Keratinocyte (primary cell): Measurements from ENCODE around the gene LENG8. TPM values are rescaled to one million over a fixed set of nuclear protein-coding genes. Genes with fewer than 3 reads are reported as not detected.
"Not testable (repeated sequence)": the region's sequence is repeated elsewhere in the genome, so short reads cannot be mapped to it uniquely, and the experiment has no call there.

Experiments
- DNase-seq: peaks from one replicate; pipeline ENCODE4 v3.0.0-alpha.2; 2011; ENCODE audit warnings: low read depth, missing footprints, low spot score
- FAIRE-seq: peaks from 2 replicates; lab custom pipeline; 2011; peaks lifted over from hg19 to GRCh38; lab: Jason Lieb, UNC
- H2AFZ ChIP-seq: 2 replicates; pipeline ENCODE4 v1.6.0; 2012; ENCODE audit warnings: low read length, control low read depth, inconsistent platforms; ENCODE audit not compliant: control insufficient read depth
- H3K27ac ChIP-seq: 2 replicates; pipeline ENCODE4 v1.5.1; 2011; ENCODE audit warnings: low read length; ENCODE audit not compliant: control insufficient read depth, insufficient read depth
- H3K27me3 ChIP-seq: 3 replicates; pipeline ENCODE4 v1.6.0; 2011; ENCODE audit warnings: low read length; ENCODE audit not compliant: control insufficient read depth, insufficient read depth; ENCODE audit errors: extremely low read depth
- H3K36me3 ChIP-seq, 2 experiments: 2 replicates in 1 of 2; 3 replicates in 1 of 2; pipeline ENCODE4 v1.5.1; 2011; ENCODE audit warnings: low read length in 2 of 2, mild to moderate bottlenecking in 1 of 2; ENCODE audit not compliant: control insufficient read depth in 2 of 2, insufficient read depth in 2 of 2; ENCODE audit errors: extremely low read depth in 1 of 2
- H3K4me1 ChIP-seq: 3 replicates; pipeline ENCODE4 v1.5.1; 2011; ENCODE audit warnings: low read length; ENCODE audit not compliant: control insufficient read depth, insufficient read depth; ENCODE audit errors: extremely low read depth
- H3K4me2 ChIP-seq: 3 replicates; pipeline ENCODE4 v1.6.0; 2011; ENCODE audit warnings: low read depth, low read length; ENCODE audit not compliant: control insufficient read depth, insufficient read depth; ENCODE audit errors: extremely low read depth
- H3K4me3 ChIP-seq, 3 experiments: fragments of 200-600 bp in 1 of 3; sonication (generic) in 1 of 3; 2 replicates in 2 of 3; 3 replicates in 1 of 3; pipeline ENCODE4 v1.5.1; 2011 to 2016; ENCODE audit warnings: low read length in 3 of 3, mild to moderate bottlenecking in 3 of 3, control low read depth in 2 of 3, inconsistent platforms in 1 of 3, low read depth in 1 of 3, mixed read lengths in 1 of 3, mixed run types in 1 of 3, moderate library complexity in 1 of 3; ENCODE audit not compliant: control insufficient read depth in 2 of 3, insufficient read depth in 2 of 3; ENCODE audit errors: extremely low read depth in 1 of 3
- H3K79me2 ChIP-seq: 2 replicates; pipeline ENCODE4 v1.6.0; 2012; ENCODE audit warnings: low read length; ENCODE audit not compliant: control insufficient read depth, insufficient read depth
- H3K9ac ChIP-seq: 3 replicates; pipeline ENCODE4 v1.6.0; 2011; ENCODE audit warnings: low read length; ENCODE audit not compliant: control insufficient read depth, insufficient read depth; ENCODE audit errors: extremely low read depth
- H3K9me1 ChIP-seq: 3 replicates; pipeline ENCODE4 v1.6.0; 2011; ENCODE audit warnings: low read length; ENCODE audit not compliant: control insufficient read depth, insufficient read depth; ENCODE audit errors: extremely low read depth
- H3K9me3 ChIP-seq: 2 replicates; pipeline ENCODE4 v1.5.1; 2012; ENCODE audit warnings: low read depth, low read length; ENCODE audit not compliant: control insufficient read depth
- H4K20me1 ChIP-seq: 3 replicates; pipeline ENCODE4 v1.6.0; 2011; ENCODE audit warnings: low read length; ENCODE audit not compliant: control insufficient read depth, insufficient read depth; ENCODE audit errors: extremely low read depth
- EZH2 ChIP-seq: IDR thresholded peaks from one replicate; pipeline ENCODE4 v1.6.1; 2012; ENCODE audit warnings: inconsistent platforms, mild to moderate bottlenecking, low read length, moderate library complexity
- dilution Hi-C: fragments of 300-500 bp; cut with MboI; formaldehyde crosslinking; loops from one replicate; pipeline ENCODE4 v1.7.0; 2020; ENCODE audit warnings: low sequenced_read_pairs; ENCODE audit not compliant: extremely low pct_ligation_motif_present
- polyA plus RNA-seq, 5 experiments: library from polyadenylated mRNA; depleted of rRNA in 3 of 5; stranded (reverse) in 3 of 5; stranded (forward) in 1 of 5; unstranded in 1 of 5; fragments of >200 nt; gene quantifications; 1 replicate in 1 of 5; 2 replicates in 3 of 5; 3 replicates in 1 of 5; pipeline versions ENCODE4 v1.2.1 to v1.2.3, GENCODE V29; 2011 to 2012; ENCODE audit warnings: missing spikeins in 2 of 5, low read depth in 1 of 5, low replicate concordance in 1 of 5
- small RNA-seq, 3 experiments: library from RNA; depleted of rRNA; stranded (forward); fragments of <200 nt; gene quantifications; one replicate each; pipeline ENCODE3, GENCODE V24; 2012; ENCODE audit warnings: low read depth in 3 of 3, low replicate concordance in 1 of 3; ENCODE audit not compliant: insufficient read length in 3 of 3
- TF ChIP-seq, protein P1 (sequence below), 3 experiments: IDR thresholded peaks in 1 of 3; conservative IDR thresholded peaks in 1 of 3; optimal IDR thresholded peaks in 1 of 3; 2 replicates in 2 of 3; 3 replicates in 1 of 3; pipeline versions ENCODE3 to v1.5.1; 2011; ENCODE audit warnings: low read length in 3 of 3, mild to moderate bottlenecking in 3 of 3, moderate library complexity in 2 of 3, control low read depth in 1 of 3, inconsistent platforms in 1 of 3; ENCODE audit not compliant: insufficient read depth in 2 of 3; ENCODE audit errors: extremely low read depth in 1 of 3

The LENG8 gene
- polyA plus RNA-seq, 1 donor (not counting 4 experiments of a cell fraction or from before 2014, with no cell fraction given) = 29.4 TPM

DNA sequence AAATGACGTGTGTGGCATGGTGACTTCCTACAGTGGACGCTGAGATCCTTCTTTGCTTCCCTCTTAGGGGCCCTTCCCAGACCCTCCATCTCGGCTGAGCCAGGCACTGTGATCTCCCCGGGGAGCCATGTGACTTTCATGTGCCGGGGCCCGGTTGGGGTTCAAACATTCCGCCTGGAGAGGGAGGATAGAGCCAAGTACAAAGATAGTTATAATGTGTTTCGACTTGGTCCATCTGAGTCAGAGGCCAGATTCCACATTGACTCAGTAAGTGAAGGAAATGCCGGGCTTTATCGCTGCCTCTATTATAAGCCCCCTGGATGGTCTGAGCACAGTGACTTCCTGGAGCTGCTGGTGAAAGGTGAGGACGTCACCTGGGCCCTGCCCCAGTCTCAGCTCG lies 58.8 kb downstream of the LENG8 start:
- H4K20me1 ChIP-seq = no peaks in the 10 kb centered on the region
- H3K4me3 ChIP-seq = no peak overlapping the region
- H3K9me1 ChIP-seq = no peaks in the 10 kb centered on the region
- H3K9me3 ChIP-seq = peaks cover 2% of the 10 kb centered on the region
- H3K9ac ChIP-seq = no peak overlapping the region
- no peak overlapping the region for H2AFZ ChIP-seq
- no peaks in the 10 kb centered on the region for H3K79me2 ChIP-seq
- FAIRE-seq (no peak), DNase-seq (no peak)
- H3K36me3 ChIP-seq = no peaks in the 10 kb centered on the region
- dilution Hi-C loops = no loop called here
- no peaks in the 10 kb centered on the region for H3K27me3 ChIP-seq
- no peak for TF ChIP-seq EZH2
- TF ChIP-seq, protein P1, sequence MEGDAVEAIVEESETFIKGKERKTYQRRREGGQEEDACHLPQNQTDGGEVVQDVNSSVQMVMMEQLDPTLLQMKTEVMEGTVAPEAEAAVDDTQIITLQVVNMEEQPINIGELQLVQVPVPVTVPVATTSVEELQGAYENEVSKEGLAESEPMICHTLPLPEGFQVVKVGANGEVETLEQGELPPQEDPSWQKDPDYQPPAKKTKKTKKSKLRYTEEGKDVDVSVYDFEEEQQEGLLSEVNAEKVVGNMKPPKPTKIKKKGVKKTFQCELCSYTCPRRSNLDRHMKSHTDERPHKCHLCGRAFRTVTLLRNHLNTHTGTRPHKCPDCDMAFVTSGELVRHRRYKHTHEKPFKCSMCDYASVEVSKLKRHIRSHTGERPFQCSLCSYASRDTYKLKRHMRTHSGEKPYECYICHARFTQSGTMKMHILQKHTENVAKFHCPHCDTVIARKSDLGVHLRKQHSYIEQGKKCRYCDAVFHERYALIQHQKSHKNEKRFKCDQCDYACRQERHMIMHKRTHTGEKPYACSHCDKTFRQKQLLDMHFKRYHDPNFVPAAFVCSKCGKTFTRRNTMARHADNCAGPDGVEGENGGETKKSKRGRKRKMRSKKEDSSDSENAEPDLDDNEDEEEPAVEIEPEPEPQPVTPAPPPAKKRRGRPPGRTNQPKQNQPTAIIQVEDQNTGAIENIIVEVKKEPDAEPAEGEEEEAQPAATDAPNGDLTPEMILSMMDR (optimal IDR thresholded peaks at IDR 0.05 in 1 of 3, IDR thresholded peaks at IDR 0.05 in 1 of 3, conservative IDR thresholded peaks at IDR 0.05 in 1 of 3; ENCODE audit: extremely low read depth in 1 of 3, insufficient read depth in 2 of 3, low read length in 3 of 3) = no peak
- H3K4me2 ChIP-seq = no peak overlapping the region
- no peak overlapping the region for H3K27ac ChIP-seq
- no peaks in the 10 kb centered on the region for H3K4me1 ChIP-seq

DNA sequence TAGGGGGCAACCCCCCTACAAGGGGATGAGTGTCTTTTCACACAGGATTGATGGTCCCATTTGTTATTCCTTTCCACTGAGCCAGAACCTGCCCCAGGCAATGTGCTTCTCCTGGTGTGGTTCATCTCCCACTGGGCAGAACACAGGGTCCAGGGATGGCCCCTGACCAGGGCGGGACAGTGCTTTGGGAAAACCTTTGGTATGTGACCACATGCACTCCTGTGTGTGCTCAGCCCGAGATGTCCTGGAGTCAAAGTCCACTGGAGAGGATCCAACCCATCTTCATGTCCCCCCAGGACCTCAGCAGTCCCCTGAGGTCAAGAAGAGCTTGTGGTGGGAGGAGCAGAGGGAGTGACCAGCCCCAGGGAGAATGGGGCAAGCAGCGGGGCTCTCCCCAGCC lies 59.5 kb downstream of the LENG8 start:
- H3K9ac ChIP-seq, dilution Hi-C loops, H2AFZ ChIP-seq, FAIRE-seq, H3K4me2 ChIP-seq, H4K20me1 ChIP-seq, H3K79me2 ChIP-seq, H3K27ac ChIP-seq, H3K4me1 ChIP-seq, H3K27me3 ChIP-seq, H3K9me3 ChIP-seq, H3K36me3 ChIP-seq, H3K4me3 ChIP-seq, H3K9me1 ChIP-seq, DNase-seq: not testable (repeated sequence)

DNA sequence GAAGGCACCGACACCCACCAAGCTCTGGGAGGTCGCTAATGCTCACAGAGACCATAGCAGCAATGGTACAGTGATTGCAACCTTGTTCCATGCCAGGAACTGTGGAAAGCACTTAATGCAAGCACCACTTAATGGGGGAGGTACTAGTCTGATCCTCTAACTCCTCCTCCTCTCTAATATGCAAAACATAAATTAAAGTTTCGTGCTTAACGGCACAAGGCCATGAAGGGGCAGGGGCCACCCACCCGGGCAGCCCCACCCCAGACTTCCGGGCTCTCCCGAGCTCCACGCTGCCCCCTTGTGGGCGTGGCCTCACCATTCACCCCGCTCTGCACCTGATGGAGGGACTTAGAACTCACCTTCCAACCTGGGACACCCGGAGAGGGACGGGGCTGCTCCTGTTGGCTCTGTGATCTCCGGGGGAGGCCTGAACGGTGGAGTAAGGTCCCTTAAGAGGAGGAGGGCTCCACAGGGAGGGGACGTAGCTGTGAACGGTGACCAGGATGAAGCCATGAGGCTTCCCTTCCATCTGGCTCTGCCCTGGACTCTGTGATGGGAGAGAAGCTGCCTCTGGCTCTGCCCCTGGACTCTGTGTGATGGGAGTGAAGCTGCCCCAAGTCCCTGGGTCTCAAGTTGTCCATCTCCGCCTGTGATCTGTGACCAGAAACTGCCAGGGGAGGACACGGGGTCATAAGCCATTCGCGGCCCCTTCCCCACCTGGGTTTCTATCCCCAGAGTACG lies 60.4 kb downstream of the LENG8 start:
- FAIRE-seq, H3K4me3 ChIP-seq, H3K9ac ChIP-seq, dilution Hi-C loops, H3K9me1 ChIP-seq, H3K79me2 ChIP-seq, H3K27me3 ChIP-seq, H3K9me3 ChIP-seq, H3K4me1 ChIP-seq, H3K36me3 ChIP-seq, H3K27ac ChIP-seq, DNase-seq, H2AFZ ChIP-seq, H4K20me1 ChIP-seq, H3K4me2 ChIP-seq: not testable (repeated sequence)

Small RNA genes within 50 kb of the gene (small RNA-seq; reads per million reads assigned to genes)
- gene AC245884.3 = 0 reads per million in 3 experiments

Other genes starting within 250 kb of the LENG8 start
- gene RPS9, start 248.3 kb upstream of the LENG8 start, polyA plus RNA-seq = 1,666 to 2,598 TPM (median 1,866 TPM) in 3 replicates
- gene LILRB3, start 226.2 kb upstream of the LENG8 start, polyA plus RNA-seq = not detected in 3 replicates
- not detected in 3 replicates for gene LILRA6, start 206.4 kb upstream of the LENG8 start, polyA plus RNA-seq
- not detected in 3 replicates for gene LILRB5, start 191.9 kb upstream of the LENG8 start, polyA plus RNA-seq
- gene LILRB2, start 168.1 kb upstream of the LENG8 start, polyA plus RNA-seq = not detected in 3 replicates
- gene LILRA5, start 136.0 kb upstream of the LENG8 start, polyA plus RNA-seq = not detected in 3 replicates
- not detected in 3 replicates for gene LILRA4, start 110.0 kb upstream of the LENG8 start, polyA plus RNA-seq
- not detected in 3 replicates for gene LAIR1, start 84.3 kb upstream of the LENG8 start, polyA plus RNA-seq
- 0.05 to 0.13 TPM in 2 of 3 replicates, not detected in the other for gene TTYH1, start 33.7 kb upstream of the LENG8 start, polyA plus RNA-seq
- 1.3 to 2.2 TPM (median 2.1 TPM) in 3 replicates for gene LENG9, start 14.6 kb downstream of the LENG8 start, polyA plus RNA-seq
- 8.6 to 16.4 TPM (median 9.4 TPM) in 3 replicates for gene CDC42EP5, start 24.1 kb downstream of the LENG8 start, polyA plus RNA-seq
- not detected in 3 replicates for gene LAIR2, start 53.6 kb downstream of the LENG8 start, polyA plus RNA-seq
- gene LILRA2, start 124.6 kb downstream of the LENG8 start, polyA plus RNA-seq = not detected in 3 replicates
- not detected in 3 replicates for gene LILRA1, start 144.4 kb downstream of the LENG8 start, polyA plus RNA-seq
- not detected in 3 replicates for gene LILRB1, start 181.3 kb downstream of the LENG8 start, polyA plus RNA-seq
- not detected in 3 replicates for gene LILRB4, start 213.8 kb downstream of the LENG8 start, polyA plus RNA-seq